B cell (primary cell): Measurements from ENCODE around the gene TAF1A. TPM values are rescaled to one million over a fixed set of nuclear protein-coding genes. Genes with fewer than 3 reads are reported as not detected.

Experiments used
- ATAC-seq: fragments of 200-7000 bp; cut with Tn5 transposase; one replicate; pipeline ENCODE4 v1.10.0; 2021; ENCODE audit warnings: low read depth, mild to moderate bottlenecking, moderate number of reproducible peaks, moderate library complexity
- CTCF ChIA-PET: fragments of 350-600 bp; sonication (Branson Sonifier 250); formaldehyde crosslinking; loops from one replicate; lab custom pipeline; 2021; ENCODE audit warnings: antibody characterized with exemption, inconsistent platforms; lab: Charles Lee
- POLR2A ChIA-PET: fragments of 350-600 bp; sonication (Branson Sonifier 250); formaldehyde crosslinking; loops from one replicate; lab custom pipeline; 2021; ENCODE audit warnings: antibody characterized with exemption; lab: Charles Lee
- DNase-seq: peaks from one replicate; pipeline ENCODE4 v3.0.0; 2013
- H2AFZ ChIP-seq: 2 replicates; pipeline ENCODE4 v1.6.1; 2012; ENCODE audit warnings: mild to moderate bottlenecking, low read depth, low read length; ENCODE audit not compliant: insufficient read depth, poor library complexity, severe bottlenecking
- H3K27ac ChIP-seq, 2 donors: 1 replicate in 1 of 2; 2 replicates in 1 of 2; pipeline ENCODE4 v1.5.1; 2012 to 2013; ENCODE audit warnings: low read length in 2 of 2, mild to moderate bottlenecking in 2 of 2, moderate library complexity in 1 of 2
- H3K27me3 ChIP-seq, 4 experiments: fragments of 200-600 bp in 1 of 4; sonication (generic) in 1 of 4; replicated peaks in 1 of 4; 1 replicate in 2 of 4; 2 replicates in 2 of 4; pipeline versions ENCODE4 v1.6.1 to v1.7.0; 2013 to 2016; ENCODE audit warnings: low read length in 3 of 4, mild to moderate bottlenecking in 2 of 4, mixed read lengths in 1 of 4, moderate library complexity in 1 of 4; ENCODE audit not compliant: insufficient read depth in 4 of 4, control insufficient read depth in 3 of 4; ENCODE audit errors: control extremely low read depth in 1 of 4
- H3K36me3 ChIP-seq, 2 experiments: replicated peaks in 1 of 2; 1 replicate in 1 of 2; 2 replicates in 1 of 2; pipeline versions ENCODE4 v1.6.1 to v1.7.1; 2013; ENCODE audit warnings: low read length in 1 of 2; ENCODE audit not compliant: insufficient read depth in 2 of 2, control insufficient read depth in 1 of 2; ENCODE audit errors: control extremely low read depth in 1 of 2, extremely low read depth in 1 of 2
- H3K4me1 ChIP-seq, 2 donors: fragments of 200-600 bp in 1 of 2; sonication (generic) in 1 of 2; 1 replicate in 1 of 2; 2 replicates in 1 of 2; pipeline versions ENCODE4 v1.5.1 to v1.6.1; 2013 to 2017; ENCODE audit warnings: low read length in 2 of 2; ENCODE audit not compliant: control insufficient read depth in 2 of 2, insufficient read depth in 2 of 2
- H3K4me2 ChIP-seq: replicated peaks from 2 replicates; pipeline ENCODE3; 2012; ENCODE audit warnings: mild to moderate bottlenecking, low read depth, low read length; ENCODE audit not compliant: poor library complexity, severe bottlenecking
- H3K4me3 ChIP-seq, 5 experiments: fragments of 200-600 bp in 1 of 5; sonication (generic) in 1 of 5; 1 replicate in 3 of 5; 2 replicates in 2 of 5; pipeline versions ENCODE4 v1.5.1 to v1.7.0; 2011 to 2016; ENCODE audit warnings: low read length in 4 of 5, mild to moderate bottlenecking in 4 of 5, low read depth in 2 of 5, control low read depth in 1 of 5, moderate library complexity in 1 of 5; ENCODE audit not compliant: insufficient read depth in 1 of 5; ENCODE audit errors: control extremely low read depth in 1 of 5, extremely low read depth in 1 of 5
- H3K79me2 ChIP-seq: fragments of 200-600 bp; sonication (generic); one replicate; pipeline ENCODE4 v1.6.0; 2016; ENCODE audit warnings: low read length; ENCODE audit not compliant: control insufficient read depth, insufficient read depth
- H3K9ac ChIP-seq: fragments of 200-600 bp; sonication (generic); 2 replicates; pipeline ENCODE4 v1.6.1; 2017; ENCODE audit warnings: mild to moderate bottlenecking, low read length, moderate library complexity
- H3K9me3 ChIP-seq, 3 donors: one replicate each; pipeline versions ENCODE4 v1.6.1 to v1.7.1; 2013; ENCODE audit warnings: low read length in 2 of 3; ENCODE audit not compliant: control insufficient read depth in 2 of 3, insufficient read depth in 1 of 3; ENCODE audit errors: control extremely low read depth in 1 of 3
- H4K20me1 ChIP-seq: 2 replicates; pipeline ENCODE4 v1.6.0; 2012; ENCODE audit warnings: mild to moderate bottlenecking, low read length; ENCODE audit not compliant: insufficient read depth, control insufficient read depth, poor library complexity, severe bottlenecking
- H3K27ac Mint-ChIP-seq: one replicate; pipeline ENCODE4 v1.8.0; 2021; ENCODE audit warnings: mixed read lengths
- H3K27me3 Mint-ChIP-seq: one replicate; pipeline ENCODE4 v1.8.0; 2021; ENCODE audit warnings: mixed read lengths
- H3K4me1 Mint-ChIP-seq: one replicate; pipeline ENCODE4 v1.8.0; 2021; ENCODE audit warnings: mixed read lengths
- H3K4me3 Mint-ChIP-seq: one replicate; pipeline ENCODE4 v1.8.0; 2021; ENCODE audit warnings: mixed read lengths
- H3K9me3 Mint-ChIP-seq: one replicate; pipeline ENCODE4 v1.8.0; 2022; ENCODE audit warnings: mixed read lengths; ENCODE audit not compliant: insufficient read depth
- EZH2 ChIP-seq: IDR thresholded peaks from 2 replicates; pipeline ENCODE4 v1.6.1; 2012; ENCODE audit warnings: borderline replicate concordance, low read depth, mild to moderate bottlenecking, moderate library complexity, low read length; ENCODE audit not compliant: insufficient read depth, poor library complexity, severe bottlenecking
- WGBS: methylation state at CpG from one replicate; pipeline ENCODE4 v1.1.5; 2013; ENCODE audit warnings: missing lambda C conversion rate; ENCODE audit not compliant: insufficient coverage; 5-methylcytosine and 5-hydroxymethylcytosine counted together
- intact Hi-C: fragments of 100-400 bp; cut with micrococcal nuclease; formaldehyde crosslinking; loops from one replicate; pipeline ENCODE4 v1.10.0; 2022
- polyA plus RNA-seq: library from polyadenylated mRNA; depleted of rRNA; stranded (reverse); fragments of >200 nt; gene quantifications from 2 replicates; pipeline ENCODE4 v1.2.3, GENCODE V29; 2012
- total RNA-seq, 2 donors: library from RNA; stranded (reverse); fragments of 120-200 nt in 1 of 2; gene quantifications; 1 replicate in 1 of 2; 2 replicates in 1 of 2; pipeline versions ENCODE4 v1.2.3 to v1.2.4, GENCODE V29; 2013 to 2022
- TF ChIP-seq, protein P1 (sequence below): fragments of 200-600 bp; IDR thresholded peaks from one replicate; pipeline ENCODE4 v1.8.0; 2022; ENCODE audit warnings: antibody characterized with exemption, mild to moderate bottlenecking

Gene TAF1A
- total and polyA plus RNA-seq, 2 donors (not counting 1 experiment from before 2014, with no cell fraction given) = 12.7 to 23.7 TPM

DNA sequence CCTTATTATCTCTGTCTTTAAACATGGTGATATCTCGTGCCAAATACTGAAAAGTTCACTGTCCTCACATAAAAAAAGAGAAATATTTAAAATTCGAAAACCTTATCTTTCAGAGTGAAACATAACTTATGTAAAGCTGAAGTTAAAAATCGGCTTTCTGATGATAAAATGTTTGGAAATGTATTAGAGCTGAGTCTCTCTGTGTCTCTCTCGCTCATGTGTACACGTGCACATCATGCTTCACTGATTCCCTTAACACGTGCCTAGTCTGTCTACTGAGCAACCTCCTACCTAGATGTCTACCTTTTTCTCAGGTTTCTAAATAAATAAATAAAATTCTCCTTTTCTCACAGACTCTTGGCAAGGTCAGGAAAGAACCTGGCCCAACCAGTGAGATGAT, 58.9 kb downstream of the TAF1A start:
- intact Hi-C loops = no loop called here
- TF ChIP-seq EZH2 = no peak
- TF ChIP-seq, protein P1, sequence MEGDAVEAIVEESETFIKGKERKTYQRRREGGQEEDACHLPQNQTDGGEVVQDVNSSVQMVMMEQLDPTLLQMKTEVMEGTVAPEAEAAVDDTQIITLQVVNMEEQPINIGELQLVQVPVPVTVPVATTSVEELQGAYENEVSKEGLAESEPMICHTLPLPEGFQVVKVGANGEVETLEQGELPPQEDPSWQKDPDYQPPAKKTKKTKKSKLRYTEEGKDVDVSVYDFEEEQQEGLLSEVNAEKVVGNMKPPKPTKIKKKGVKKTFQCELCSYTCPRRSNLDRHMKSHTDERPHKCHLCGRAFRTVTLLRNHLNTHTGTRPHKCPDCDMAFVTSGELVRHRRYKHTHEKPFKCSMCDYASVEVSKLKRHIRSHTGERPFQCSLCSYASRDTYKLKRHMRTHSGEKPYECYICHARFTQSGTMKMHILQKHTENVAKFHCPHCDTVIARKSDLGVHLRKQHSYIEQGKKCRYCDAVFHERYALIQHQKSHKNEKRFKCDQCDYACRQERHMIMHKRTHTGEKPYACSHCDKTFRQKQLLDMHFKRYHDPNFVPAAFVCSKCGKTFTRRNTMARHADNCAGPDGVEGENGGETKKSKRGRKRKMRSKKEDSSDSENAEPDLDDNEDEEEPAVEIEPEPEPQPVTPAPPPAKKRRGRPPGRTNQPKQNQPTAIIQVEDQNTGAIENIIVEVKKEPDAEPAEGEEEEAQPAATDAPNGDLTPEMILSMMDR = no peak
- no peak overlapping the region for H3K27ac Mint-ChIP-seq
- no peak overlapping the region for H3K4me3 ChIP-seq
- H3K9me3 ChIP-seq = peaks cover 0 to 3% (median 0%) of the 10 kb centered on the region in 3 donors
- ChIA-PET POLR2A (no interaction called here), CTCF (no interaction called here)
- no peak overlapping the region for H3K27ac ChIP-seq
- no peak overlapping the region for H3K9ac ChIP-seq
- H3K79me2 ChIP-seq = no peaks in the 10 kb centered on the region
- no peak for DNase-seq
- peaks cover 0 to 5% (median 0%) of the 10 kb centered on the region in 4 experiments for H3K27me3 ChIP-seq
- H3K4me3 Mint-ChIP-seq = no peak overlapping the region
- 67% methylated on average over 1 of the region's 6 CpGs for WGBS
- peaks cover 3% of the 10 kb centered on the region for H3K9me3 Mint-ChIP-seq
- H3K27me3 Mint-ChIP-seq = peaks cover 14% of the 10 kb centered on the region
- H4K20me1 ChIP-seq = no peaks in the 10 kb centered on the region
- H3K4me1 ChIP-seq = no peaks in the 10 kb centered on the region
- ATAC-seq = no peak
- H3K4me1 Mint-ChIP-seq = no peaks in the 10 kb centered on the region
- H2AFZ ChIP-seq = no peak overlapping the region
- no peak overlapping the region for H3K4me2 ChIP-seq
- no peaks in the 10 kb centered on the region for H3K36me3 ChIP-seq

DNA sequence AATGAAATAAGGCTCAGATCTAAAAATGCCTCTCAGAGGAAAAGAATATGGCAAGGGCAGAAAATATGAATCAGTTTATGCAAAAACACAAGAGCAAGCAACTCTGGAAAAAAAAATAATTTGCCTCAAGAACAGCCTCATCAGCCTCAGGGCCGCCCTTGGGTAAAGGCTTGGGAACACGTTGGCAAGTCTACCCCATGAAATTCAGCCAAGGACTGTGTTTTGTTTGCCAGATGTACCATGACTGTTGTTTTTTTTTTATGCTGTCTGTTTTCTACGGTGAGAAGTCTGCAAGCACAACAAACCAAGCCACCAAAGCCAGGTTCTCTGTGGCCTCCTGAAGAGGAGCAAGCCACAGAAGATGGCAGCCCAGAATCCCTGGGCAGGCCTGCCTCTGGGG, 59.8 kb downstream of the TAF1A start:
- 89% methylated on average over 2 of the region's 3 CpGs for WGBS
- POLR2A ChIA-PET = no interaction called here

More for the DNA sequence above, 59.8 kb downstream of the TAF1A start:
- CTCF ChIA-PET = no interaction called here
- H3K9me3 ChIP-seq = peaks cover 0 to 3% (median 0%) of the 10 kb centered on the region in 3 donors
- ATAC-seq (no peak), DNase-seq (no peak)
- H3K27ac ChIP-seq = no peak overlapping the region
- Mint-ChIP-seq H3K4me3 (no peak overlapping the region), H3K9me3 (peaks cover 3% of the 10 kb centered on the region), H3K27me3 (peaks cover 14% of the 10 kb centered on the region), H3K4me1 (no peaks in the 10 kb centered on the region), H3K27ac (no peak overlapping the region)
- no peaks in the 10 kb centered on the region for H4K20me1 ChIP-seq
- H3K4me3 ChIP-seq = no peak overlapping the region
- no peaks in the 10 kb centered on the region for H3K4me1 ChIP-seq
- peaks cover 0 to 5% (median 0%) of the 10 kb centered on the region in 4 experiments for H3K27me3 ChIP-seq
- TF ChIP-seq, protein P1 = no peak
- no peak for TF ChIP-seq EZH2
- H2AFZ ChIP-seq = no peak overlapping the region
- H3K4me2 ChIP-seq = no peak overlapping the region
- no peaks in the 10 kb centered on the region for H3K79me2 ChIP-seq
- no peaks in the 10 kb centered on the region for H3K36me3 ChIP-seq
- H3K9ac ChIP-seq = no peak overlapping the region
- intact Hi-C loops = no loop called here
